ENCODE measurements around the gene CNTNAP4. TPM values are rescaled to one million over a fixed set of nuclear protein-coding genes. Genes with fewer than 3 reads are reported as not detected.

Gene CNTNAP4
- total and polyA plus RNA-seq, 12 donors = 0.17 to 2.6 (median 0.56) TPM; not detected in 5

DNA sequence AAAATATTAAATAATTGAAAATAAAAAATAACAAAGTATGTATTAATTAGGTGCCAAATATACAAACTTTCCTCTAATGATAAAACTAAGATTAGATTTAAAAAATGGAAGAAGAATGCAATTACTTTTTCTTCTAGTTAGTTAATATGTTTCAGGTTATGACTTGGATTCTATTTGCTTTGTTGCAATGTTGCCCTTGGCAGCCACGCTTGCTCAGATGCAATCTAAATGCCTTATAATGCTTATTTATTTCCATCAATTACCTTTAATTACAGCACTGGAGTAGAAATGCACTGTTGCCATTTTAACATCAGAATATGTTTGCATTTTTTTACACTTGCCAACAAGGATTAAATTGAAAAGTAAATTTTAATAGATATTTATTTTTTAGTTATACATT lies 263.9 kb downstream of the CNTNAP4 start:
- H3K4me1 ChIP-seq (replicated peaks in 1 of 2) = no peaks in the 10 kb centered on the region
- no peak for DNase-seq
- H3K9me3 ChIP-seq (replicated peaks in 1 of 3) = no peaks in the 10 kb centered on the region
- no peak overlapping the region for H3K4me3 ChIP-seq
- intact Hi-C loops (cut with DNase I) = no loop called here
- H3K27ac ChIP-seq = no peak overlapping the region
- no peaks in the 10 kb centered on the region for H3K36me3 ChIP-seq (replicated peaks in 1 of 2)
- H3K27me3 ChIP-seq = no peaks in the 10 kb centered on the region
- TF ChIP-seq, protein P1, sequence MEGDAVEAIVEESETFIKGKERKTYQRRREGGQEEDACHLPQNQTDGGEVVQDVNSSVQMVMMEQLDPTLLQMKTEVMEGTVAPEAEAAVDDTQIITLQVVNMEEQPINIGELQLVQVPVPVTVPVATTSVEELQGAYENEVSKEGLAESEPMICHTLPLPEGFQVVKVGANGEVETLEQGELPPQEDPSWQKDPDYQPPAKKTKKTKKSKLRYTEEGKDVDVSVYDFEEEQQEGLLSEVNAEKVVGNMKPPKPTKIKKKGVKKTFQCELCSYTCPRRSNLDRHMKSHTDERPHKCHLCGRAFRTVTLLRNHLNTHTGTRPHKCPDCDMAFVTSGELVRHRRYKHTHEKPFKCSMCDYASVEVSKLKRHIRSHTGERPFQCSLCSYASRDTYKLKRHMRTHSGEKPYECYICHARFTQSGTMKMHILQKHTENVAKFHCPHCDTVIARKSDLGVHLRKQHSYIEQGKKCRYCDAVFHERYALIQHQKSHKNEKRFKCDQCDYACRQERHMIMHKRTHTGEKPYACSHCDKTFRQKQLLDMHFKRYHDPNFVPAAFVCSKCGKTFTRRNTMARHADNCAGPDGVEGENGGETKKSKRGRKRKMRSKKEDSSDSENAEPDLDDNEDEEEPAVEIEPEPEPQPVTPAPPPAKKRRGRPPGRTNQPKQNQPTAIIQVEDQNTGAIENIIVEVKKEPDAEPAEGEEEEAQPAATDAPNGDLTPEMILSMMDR (IDR thresholded peaks at IDR 0.05) = no peak
- no peak for TF ChIP-seq POLR2A (IDR thresholded peaks at IDR 0.05)
- 62 to 81% (median 65%) methylated on average over 1 of the region's 1 CpG for WGBS, 4 donors

- intact Hi-C loops (cut with DNase I) = no loop called here
- Histone ChIP-seq H3K27me3 (no peaks in the 10 kb centered on the region), H3K9me3 (replicated peaks in 1 of 3) (peaks cover 0 to 4% (median 0%) of the 10 kb centered on the region in 3 donors), H3K27ac (no peak overlapping the region), H3K36me3 (replicated peaks in 1 of 2) (no peaks in the 10 kb centered on the region), H3K4me3 (no peak overlapping the region), H3K4me1 (replicated peaks in 1 of 2) (no peaks in the 10 kb centered on the region)
- WGBS, 4 donors = 67 to 80% (median 77%) methylated on average over 2 of the region's 2 CpGs
- TF ChIP-seq POLR2A (IDR thresholded peaks at IDR 0.05) = no peak
- TF ChIP-seq, protein P1 (IDR thresholded peaks at IDR 0.05) = no peak
- no peak for DNase-seq
These were observed 288.3 kb downstream of the CNTNAP4 start for GRCh38 chr16:76565542-76565941.

GRCh38 chr16:76571755-76572154 lies 294.6 kb downstream of the CNTNAP4 start:
- Histone ChIP-seq H3K36me3 (replicated peaks in 1 of 2) (no peaks in the 10 kb centered on the region), H3K27me3 (no peaks in the 10 kb centered on the region), H3K9me3 (replicated peaks in 1 of 3) (peaks cover 0 to 4% (median 0%) of the 10 kb centered on the region in 3 donors), H3K4me3 (no peak overlapping the region), H3K27ac (no peak overlapping the region), H3K4me1 (replicated peaks in 1 of 2) (no peaks in the 10 kb centered on the region)
- DNase-seq = no peak
- WGBS, 4 donors = 60 to 77% (median 65%) methylated on average over 3 of the region's 3 CpGs
- TF ChIP-seq POLR2A (IDR thresholded peaks at IDR 0.05) = no peak
- TF ChIP-seq, protein P1 (IDR thresholded peaks at IDR 0.05) = no peak
- intact Hi-C loops (cut with DNase I) = no loop called here

DNA sequence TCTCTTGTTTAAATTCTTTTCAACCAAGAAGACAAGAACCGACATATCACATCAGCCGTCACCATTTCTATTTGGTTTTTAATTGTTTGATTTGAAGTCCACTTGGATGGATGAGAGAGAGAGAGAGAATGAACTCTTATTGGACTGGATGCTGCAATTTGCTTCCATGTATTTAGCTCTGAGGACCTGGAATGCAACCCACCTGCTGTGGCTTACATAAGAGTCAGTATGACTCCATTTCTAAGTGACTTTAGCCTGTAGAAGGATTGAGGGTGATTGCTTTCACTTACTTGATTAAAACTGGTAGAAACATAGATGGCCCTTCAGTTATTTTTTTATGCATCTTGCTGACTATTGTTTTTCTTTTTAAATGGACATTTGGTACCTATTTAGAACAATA lies 296.1 kb downstream of the CNTNAP4 start:
- Histone ChIP-seq H3K4me1 (replicated peaks in 1 of 2) (no peaks in the 10 kb centered on the region), H3K9me3 (replicated peaks in 1 of 3) (peaks cover 0 to 2% (median 0%) of the 10 kb centered on the region in 3 donors), H3K27ac (no peak overlapping the region), H3K27me3 (no peaks in the 10 kb centered on the region), H3K4me3 (no peak overlapping the region), H3K36me3 (replicated peaks in 1 of 2) (no peaks in the 10 kb centered on the region)
- no peak for TF ChIP-seq POLR2A (IDR thresholded peaks at IDR 0.05)
- TF ChIP-seq, protein P1 (IDR thresholded peaks at IDR 0.05) = no peak
- intact Hi-C loops (cut with DNase I) = no loop called here
- WGBS, 4 donors = 76 to 98% (median 84%) methylated on average over 2 of the region's 2 CpGs
- no peak for DNase-seq

Data from adrenal gland (tissue), 12 donors.